Mesenchymal stem cell (in vitro differentiated cells and primary cell): ENCODE data around the gene IL17RA. TPM values are rescaled to one million over a fixed set of nuclear protein-coding genes. Genes with fewer than 3 reads are reported as not detected.
A peak's percentile ranks its signal among the peaks of the same experiment; 100 is the strongest.
"Not testable (repeated sequence)": the region's sequence is repeated elsewhere in the genome, so short reads cannot be mapped to it uniquely, and the experiment has no call there.

ENCODE experiments used
- DNase-seq: peaks from one replicate; pipeline ENCODE4 v3.0.0-alpha.2; 2013
- H2AFZ ChIP-seq: one replicate; pipeline ENCODE4 v1.6.1; 2013; ENCODE audit warnings: low read depth, mild to moderate bottlenecking, control low read depth, inconsistent platforms, low read length, moderate library complexity
- H2AK5ac ChIP-seq: 2 replicates; pipeline ENCODE4 v1.6.1; 2013; ENCODE audit warnings: low read length, moderate library complexity, mild to moderate bottlenecking, inconsistent platforms; ENCODE audit not compliant: severe bottlenecking
- H2BK120ac ChIP-seq: one replicate; pipeline ENCODE4 v1.6.1; 2013; ENCODE audit warnings: low read depth, mild to moderate bottlenecking, inconsistent platforms, low read length, moderate library complexity
- H2BK12ac ChIP-seq, 2 experiments: one replicate each; pipeline ENCODE4 v1.6.1; 2013; ENCODE audit warnings: inconsistent platforms in 2 of 2, low read length in 2 of 2, mild to moderate bottlenecking in 2 of 2, moderate library complexity in 2 of 2, control low read depth in 1 of 2
- H2BK15ac ChIP-seq: one replicate; pipeline ENCODE4 v1.6.1; 2013; ENCODE audit warnings: mild to moderate bottlenecking, low read depth, inconsistent platforms; ENCODE audit not compliant: poor library complexity, severe bottlenecking
- H2BK5ac ChIP-seq: 2 replicates; pipeline ENCODE4 v1.6.1; 2013; ENCODE audit warnings: low read depth, mild to moderate bottlenecking, low read length, control low read depth, inconsistent platforms; ENCODE audit not compliant: poor library complexity, severe bottlenecking
- H3K14ac ChIP-seq, 2 experiments: one replicate each; pipeline ENCODE4 v1.6.1; 2013; ENCODE audit warnings: inconsistent platforms in 2 of 2, low read length in 2 of 2, control low read depth in 1 of 2, mild to moderate bottlenecking in 1 of 2, moderate library complexity in 1 of 2
- H3K18ac ChIP-seq, 2 experiments: one replicate each; pipeline ENCODE4 v1.6.1; 2013; ENCODE audit warnings: inconsistent platforms in 2 of 2, low read length in 2 of 2, control low read depth in 1 of 2, low read depth in 1 of 2, mild to moderate bottlenecking in 1 of 2
- H3K23ac ChIP-seq, 2 experiments: one replicate each; pipeline ENCODE4 v1.6.1; 2013; ENCODE audit warnings: inconsistent platforms in 2 of 2, low read length in 2 of 2, mild to moderate bottlenecking in 2 of 2, moderate library complexity in 2 of 2, control low read depth in 1 of 2
- H3K27ac ChIP-seq: 2 replicates; pipeline ENCODE4 v1.5.1; 2013; ENCODE audit warnings: mild to moderate bottlenecking, moderate library complexity, low read length, control low read depth, inconsistent platforms; ENCODE audit not compliant: poor library complexity, severe bottlenecking
- H3K27me3 ChIP-seq, 2 experiments: 2 replicates each; pipeline versions ENCODE4 v1.6.1 to v1.7.0; 2013; ENCODE audit warnings: low read length in 2 of 2, mild to moderate bottlenecking in 2 of 2, moderate library complexity in 2 of 2, control low read depth in 1 of 2, inconsistent platforms in 1 of 2; ENCODE audit not compliant: control insufficient read depth in 1 of 2, insufficient read depth in 1 of 2
- H3K36me3 ChIP-seq, 2 experiments: 2 replicates each; pipeline versions ENCODE4 v1.6.1 to v1.7.0; 2013; ENCODE audit warnings: low read length in 2 of 2, control low read depth in 1 of 2, inconsistent platforms in 1 of 2, low read depth in 1 of 2, mild to moderate bottlenecking in 1 of 2; ENCODE audit not compliant: insufficient read depth in 2 of 2, control insufficient read depth in 1 of 2
- H3K4ac ChIP-seq, 2 experiments: one replicate each; pipeline ENCODE4 v1.6.1; 2013; ENCODE audit warnings: inconsistent platforms in 2 of 2, low read length in 2 of 2, mild to moderate bottlenecking in 2 of 2, moderate library complexity in 2 of 2, control low read depth in 1 of 2, low read depth in 1 of 2
- H3K4me1 ChIP-seq: 2 replicates; pipeline ENCODE4 v1.6.1; 2013; ENCODE audit warnings: low read depth, low read length, control low read depth; ENCODE audit not compliant: control insufficient read depth, insufficient read depth
- H3K4me2 ChIP-seq: 2 replicates; pipeline ENCODE4 v1.6.1; 2013; ENCODE audit warnings: low read length, mild to moderate bottlenecking, inconsistent platforms; ENCODE audit not compliant: poor library complexity, severe bottlenecking
- H3K4me3 ChIP-seq, 2 experiments: 2 replicates each; pipeline versions ENCODE4 v1.5.1 to v1.7.0; 2013; ENCODE audit warnings: low read length in 2 of 2, mild to moderate bottlenecking in 2 of 2, control low read depth in 1 of 2, low read depth in 1 of 2; ENCODE audit not compliant: insufficient read depth in 1 of 2
- H3K79me1 ChIP-seq: replicated peaks from 2 replicates; pipeline ENCODE4 v1.6.1; 2013; ENCODE audit warnings: mild to moderate bottlenecking, control low read depth, low read length, inconsistent platforms; ENCODE audit not compliant: poor library complexity, severe bottlenecking
- H3K9ac ChIP-seq: 2 replicates; pipeline ENCODE4 v1.7.0; 2013; ENCODE audit warnings: mild to moderate bottlenecking, low read length, moderate library complexity
- H3K9me3 ChIP-seq: 2 replicates; pipeline ENCODE4 v1.7.0; 2013; ENCODE audit warnings: mild to moderate bottlenecking, low read length; ENCODE audit not compliant: control insufficient read depth
- H4K8ac ChIP-seq: one replicate; pipeline ENCODE4 v1.6.1; 2013; ENCODE audit warnings: inconsistent platforms, mild to moderate bottlenecking, low read length, moderate library complexity
- H4K91ac ChIP-seq: one replicate; pipeline ENCODE4 v1.6.1; 2013; ENCODE audit warnings: mild to moderate bottlenecking, low read length, inconsistent platforms
- WGBS: methylation state at CpG from one replicate; pipeline ENCODE4 v1.1.7; 2013; ENCODE audit warnings: mixed read lengths; 5-methylcytosine and 5-hydroxymethylcytosine counted together
- polyA plus RNA-seq, 2 experiments: library from polyadenylated mRNA; stranded (reverse); fragments of 200-250 nt; gene quantifications; one replicate each; pipeline ENCODE4 v1.2.3, GENCODE V29; 2013

The IL17RA gene
- 11.8 TPM for polyA plus RNA-seq (2013, experiment 1 of 2)
- polyA plus RNA-seq (2013, experiment 2 of 2), result 10.8 TPM

- H3K23ac ChIP-seq, result peak within 1 kb of the TSS in 1 of 2 experiments; percentile 97
- peak within 1 kb of the TSS; percentile 94 to 95 for H3K18ac ChIP-seq
- peak; percentile 89 for DNase-seq
- no peaks in the 10 kb centered on the region for H3K9me3 ChIP-seq
- peak within 1 kb of the TSS; percentile 88 for H3K9ac ChIP-seq
- H3K4ac ChIP-seq, result peak within 1 kb of the TSS; percentile 89 to 99
- no peak within 1 kb of the TSS for H2AK5ac ChIP-seq
- H2BK120ac ChIP-seq, result peak within 1 kb of the TSS; percentile 64
- peaks cover 14% of the 10 kb centered on the region for H3K79me1 ChIP-seq
- H3K36me3 ChIP-seq, result no peaks in the 10 kb centered on the region
- no peak within 1 kb of the TSS for H2BK5ac ChIP-seq
- peak within 1 kb of the TSS; percentile 78 to 87 for H3K4me3 ChIP-seq
- peak within 1 kb of the TSS; percentile 100 for H2AFZ ChIP-seq
- H3K27me3 ChIP-seq, result no peaks in the 10 kb centered on the region
- H2BK15ac ChIP-seq, result peak within 1 kb of the TSS; percentile 19
- WGBS, result 3% methylated on average over 44 of the region's 68 CpGs
- peaks cover 20% of the 10 kb centered on the region for H3K4me1 ChIP-seq
- H3K4me2 ChIP-seq, result peak within 1 kb of the TSS; percentile 89
- H4K8ac ChIP-seq, result peak within 1 kb of the TSS; percentile 98
- H3K14ac ChIP-seq, result peak within 1 kb of the TSS; percentile 80 to 99
- H3K27ac ChIP-seq, result no peak within 1 kb of the TSS
- H4K91ac ChIP-seq, result peak within 1 kb of the TSS; percentile 95
- peak within 1 kb of the TSS in 1 of 2 experiments; percentile 74 for H2BK12ac ChIP-seq
Observed at GRCh38 chr22:17084554-17085276, at the start of gene IL17RA. Gene IL17RA, plus strand, starts transcription at chr22:17085000. Its CDS starts 92 bp downstream, at chr22:17085092.

DNA sequence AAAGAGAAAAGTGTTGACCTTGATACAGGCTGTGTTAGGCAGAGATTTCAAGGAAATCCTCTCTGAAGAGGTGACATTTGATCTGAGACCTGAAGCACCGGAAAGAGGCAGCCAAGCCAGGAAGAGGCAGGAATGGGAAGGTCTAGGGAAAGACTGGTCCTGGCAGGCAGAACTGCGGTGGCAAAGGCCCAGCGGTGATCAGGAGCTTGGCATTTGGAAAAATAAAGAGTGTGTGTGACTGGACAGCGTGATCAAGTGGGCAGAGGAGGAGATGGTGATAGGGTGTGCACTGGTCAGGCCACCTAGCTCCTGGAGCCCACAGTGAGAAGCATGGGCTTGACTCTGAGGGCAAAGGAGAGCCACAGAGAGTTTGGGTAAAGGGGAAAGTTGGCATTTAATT lies 49.6 kb upstream of the IL17RA start:
- H3K18ac ChIP-seq, result no peak overlapping the region
- H2AFZ ChIP-seq, result no peak overlapping the region
- no peak overlapping the region for H4K8ac ChIP-seq
- H2BK5ac ChIP-seq, result no peak overlapping the region
- H3K23ac ChIP-seq, result no peak overlapping the region
- H4K91ac ChIP-seq, result no peak overlapping the region
- no peak overlapping the region for H3K4me2 ChIP-seq
- H2BK120ac ChIP-seq, result no peak overlapping the region
- H2BK15ac ChIP-seq, result no peak overlapping the region
- H3K4me3 ChIP-seq, result no peak overlapping the region
- WGBS, result 66% methylated on average over 4 of the region's 4 CpGs
- H3K4ac ChIP-seq, result no peak overlapping the region
- no peak for DNase-seq
- no peaks in the 10 kb centered on the region for H3K4me1 ChIP-seq
- H3K27ac ChIP-seq, result no peak overlapping the region
- H2BK12ac ChIP-seq, result no peak overlapping the region
- H3K14ac ChIP-seq, result no peak overlapping the region
- H3K79me1 ChIP-seq, result no peaks in the 10 kb centered on the region
- H3K9ac ChIP-seq, result no peak overlapping the region
- H3K27me3 ChIP-seq, result peaks cover 0 to 5% of the 10 kb centered on the region in 2 experiments
- no peaks in the 10 kb centered on the region for H3K36me3 ChIP-seq
- no peaks in the 10 kb centered on the region for H3K9me3 ChIP-seq
- no peak overlapping the region for H2AK5ac ChIP-seq

DNA sequence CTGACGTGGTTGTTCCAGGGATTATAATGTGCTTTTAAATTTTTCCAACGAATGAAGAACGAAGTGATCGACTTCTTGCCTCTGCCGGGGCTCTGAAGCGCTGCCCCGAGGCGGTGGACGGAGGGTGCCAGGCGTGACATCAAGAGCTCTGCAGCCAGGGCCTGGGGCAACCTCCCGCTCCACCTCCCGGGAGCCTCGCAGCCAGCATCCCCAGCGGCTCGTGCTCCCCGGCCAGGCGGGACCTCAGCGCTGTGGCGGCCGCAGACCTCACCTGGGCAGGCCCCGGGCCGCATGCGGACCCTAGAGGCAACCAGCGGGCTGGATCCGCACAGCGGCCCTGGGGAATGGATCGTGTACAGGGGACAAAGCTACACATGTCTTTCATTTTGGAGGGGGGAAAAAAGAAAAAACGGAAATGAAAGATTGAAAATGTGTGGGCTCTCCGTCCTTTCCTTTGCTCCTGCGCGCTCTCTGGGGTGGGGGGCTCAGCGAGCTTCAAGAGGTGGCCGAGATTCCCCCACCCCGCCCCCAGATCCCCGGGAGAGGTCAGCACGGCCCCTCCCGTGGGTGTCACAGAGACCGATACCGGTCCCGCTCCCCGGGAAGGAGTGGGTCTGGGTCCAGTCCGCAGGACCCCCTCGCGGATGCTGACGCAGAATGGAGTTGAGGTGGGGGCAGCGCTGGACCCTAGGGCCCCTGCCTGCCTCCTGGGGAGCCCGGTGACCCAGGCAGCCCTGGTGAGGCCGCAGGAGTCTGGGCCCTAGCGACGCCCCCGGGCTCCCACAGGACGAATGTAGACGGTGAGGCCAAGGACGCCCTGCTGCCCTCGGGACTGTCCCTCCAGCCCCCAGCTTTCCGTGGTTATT lies 48.6 kb upstream of the IL17RA start:
- not testable (repeated sequence) for H3K4ac ChIP-seq, H2BK15ac ChIP-seq, H3K27ac ChIP-seq, H3K23ac ChIP-seq, H3K18ac ChIP-seq, H2BK120ac ChIP-seq, H2AK5ac ChIP-seq, H3K27me3 ChIP-seq, H4K91ac ChIP-seq, H3K14ac ChIP-seq, H3K4me1 ChIP-seq, H2BK5ac ChIP-seq, H2AFZ ChIP-seq, H4K8ac ChIP-seq, DNase-seq, H3K4me2 ChIP-seq, H3K36me3 ChIP-seq, H2BK12ac ChIP-seq, H3K79me1 ChIP-seq, H3K9me3 ChIP-seq
- WGBS, result 90% methylated on average over 35 of the region's 56 CpGs
- peak overlapping the region in 1 of 2 experiments; percentile 71 for H3K4me3 ChIP-seq
- H3K9ac ChIP-seq, result peak overlapping the region; percentile 66
